Right kidney (tissue), 1 donor: ENCODE results near the gene CCDC154.

Experiments used
- DNase-seq: peaks from one replicate; pipeline ENCODE4 v3.0.0-alpha.2; 2016

The CCDC154 gene

GRCh38 chr16:1437606-1438005 is 6.8 kb downstream of the CCDC154 start:
- DNase-seq, result no peak

DNA sequence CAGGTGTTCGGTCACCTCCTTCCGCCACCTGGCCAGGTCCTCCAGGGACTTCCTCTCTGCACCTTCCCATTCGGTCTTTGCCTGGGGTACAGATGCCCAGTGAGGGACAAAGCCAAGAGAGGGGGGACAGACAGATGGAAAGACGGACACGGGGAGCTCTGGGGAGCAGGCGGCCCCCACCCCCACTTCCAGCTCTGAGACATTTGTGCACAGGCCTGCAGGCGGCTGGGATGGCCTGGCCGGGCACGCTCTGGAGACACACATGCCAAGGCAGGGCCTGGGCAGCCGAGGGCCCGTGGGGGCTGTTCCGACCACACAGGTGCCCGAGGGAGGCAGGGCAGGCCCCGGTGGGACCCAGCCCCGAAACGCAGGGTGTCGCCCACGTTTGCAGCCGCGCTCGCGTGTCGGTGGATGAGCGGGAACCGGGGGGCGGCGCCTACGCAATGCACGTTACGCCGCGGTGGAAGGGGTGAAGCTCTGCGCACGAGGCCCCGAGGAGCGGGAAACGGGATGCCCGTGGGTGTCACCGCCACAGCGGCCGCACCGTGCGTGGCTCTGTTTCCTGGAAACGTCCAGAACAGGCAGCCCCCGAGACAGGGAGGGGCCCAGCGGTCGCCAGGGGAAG is 7.5 kb downstream of the CCDC154 start:
- DNase-seq, result no peak

- DNase-seq, result no peak
Measured at GRCh38 chr16:1435921-1436697, 8.2 kb downstream of the CCDC154 start.

DNA sequence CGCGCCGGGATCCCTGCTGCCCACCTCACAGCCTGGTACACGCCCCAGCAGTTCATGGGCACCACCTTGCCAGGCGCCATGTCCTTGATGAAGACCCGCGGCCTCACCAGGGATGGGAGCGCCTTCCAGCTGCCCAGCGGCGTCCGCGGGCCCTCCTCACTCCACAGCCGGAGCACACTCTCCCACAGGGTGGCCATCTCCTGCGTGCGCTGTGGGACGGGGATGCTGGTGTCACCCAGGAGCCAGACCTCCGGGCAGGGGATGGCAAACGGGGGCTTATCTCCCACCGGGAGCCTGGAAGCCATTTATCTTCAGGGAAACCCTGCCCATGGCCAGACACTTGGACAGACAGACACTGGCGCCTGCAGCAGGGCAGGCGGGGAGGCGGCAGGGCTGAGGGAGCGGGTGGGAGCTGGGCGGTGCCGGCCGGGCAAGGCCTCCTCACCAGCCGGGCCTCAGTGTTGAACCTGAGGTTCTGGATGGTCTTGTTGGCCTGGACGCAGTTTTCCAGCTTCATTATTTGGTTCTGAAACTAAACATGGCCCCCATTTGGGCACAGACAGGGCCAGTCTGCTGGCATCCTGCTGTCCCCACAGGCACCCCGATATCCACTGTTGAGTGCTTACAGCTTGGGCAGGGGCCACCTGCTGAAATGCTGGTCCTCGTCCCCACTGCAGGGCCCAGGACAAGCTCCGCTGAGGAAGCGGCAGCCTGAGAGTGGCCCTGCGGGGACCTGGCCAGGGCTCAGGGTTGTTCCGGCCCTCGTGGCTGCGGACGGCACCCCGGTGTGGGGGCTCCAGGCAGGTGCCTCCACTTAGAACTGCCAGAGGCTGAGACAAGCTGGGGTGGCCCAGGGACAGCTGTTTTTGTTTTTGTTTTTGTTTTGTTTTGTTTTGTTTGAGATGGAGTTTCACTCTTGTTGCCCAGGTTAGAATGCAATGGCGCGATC is 9.4 kb downstream of the CCDC154 start:
- DNase-seq, result no peak

GRCh38 chr16:1433756-1434155 is 10.6 kb downstream of the CCDC154 start:
- peak; percentile 25 for DNase-seq

DNA sequence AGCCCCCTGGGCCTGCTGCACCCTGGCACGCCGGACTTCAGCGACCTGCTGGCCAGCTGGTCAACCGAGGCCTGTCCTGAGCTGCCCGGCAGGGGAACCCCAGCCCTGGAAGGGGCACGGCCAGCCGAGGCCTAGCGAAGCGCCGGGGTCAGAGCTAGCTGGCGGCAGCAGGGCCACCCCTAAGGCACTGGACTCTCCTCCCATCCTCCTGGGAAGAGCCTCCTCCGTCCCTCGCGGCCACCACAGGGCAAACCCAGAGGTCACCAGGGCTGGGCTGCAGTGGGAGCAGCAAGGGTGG is 11.1 kb downstream of the CCDC154 start:
- DNase-seq, result peak; percentile 25

DNA sequence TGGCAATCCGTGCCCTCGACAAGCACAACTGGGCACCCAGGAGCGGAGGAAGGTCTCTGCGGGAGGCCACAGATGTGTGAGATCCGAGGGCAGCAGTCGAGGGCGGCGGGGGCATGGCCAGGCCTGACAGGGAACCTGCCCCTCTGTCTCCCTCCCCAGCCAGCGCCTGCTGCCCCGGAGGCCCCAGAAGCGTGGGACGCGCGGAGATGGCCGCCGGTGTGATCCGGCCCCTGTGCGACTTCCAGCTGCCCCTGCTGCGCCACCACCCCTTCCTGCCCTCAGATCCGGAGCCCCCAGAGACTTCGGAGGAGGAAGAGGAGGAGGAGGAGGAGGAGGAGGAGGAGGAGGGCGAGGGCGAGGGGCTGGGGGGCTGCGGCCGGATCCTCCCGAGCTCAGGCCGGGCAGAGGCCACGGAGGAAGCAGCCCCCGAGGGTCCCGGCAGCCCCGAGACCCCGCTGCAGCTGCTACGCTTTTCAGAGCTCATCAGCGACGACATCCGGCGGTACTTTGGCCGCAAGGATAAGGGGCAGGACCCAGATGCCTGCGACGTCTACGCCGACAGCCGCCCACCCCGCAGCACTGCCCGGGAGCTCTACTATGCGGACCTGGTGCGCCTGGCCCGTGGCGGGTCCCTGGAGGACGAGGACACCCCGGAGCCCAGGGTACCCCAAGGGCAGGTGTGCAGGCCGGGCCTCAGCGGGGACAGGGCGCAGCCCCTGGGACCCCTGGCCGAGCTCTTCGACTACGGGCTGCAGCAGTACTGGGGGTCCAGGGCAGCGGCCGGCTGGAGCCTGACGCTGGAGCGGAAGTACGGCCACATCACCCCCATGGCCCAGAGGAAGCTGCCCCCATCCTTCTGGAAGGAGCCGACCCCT is 11.7 kb downstream of the CCDC154 start:
- DNase-seq, result peak; percentile 22

GRCh38 chr16:1431497-1432270 is 12.7 kb downstream of the CCDC154 start:
- DNase-seq, result no peak

GRCh38 chr16:1430759-1431496 is 13.4 kb downstream of the CCDC154 start, which contains the start of gene PERCC1:
PERCC1 (plus strand) TSS chr16:1431078; CDS start chr16:1432594, 1,516 bp downstream.
- peak; percentile 32 for DNase-seq

DNA sequence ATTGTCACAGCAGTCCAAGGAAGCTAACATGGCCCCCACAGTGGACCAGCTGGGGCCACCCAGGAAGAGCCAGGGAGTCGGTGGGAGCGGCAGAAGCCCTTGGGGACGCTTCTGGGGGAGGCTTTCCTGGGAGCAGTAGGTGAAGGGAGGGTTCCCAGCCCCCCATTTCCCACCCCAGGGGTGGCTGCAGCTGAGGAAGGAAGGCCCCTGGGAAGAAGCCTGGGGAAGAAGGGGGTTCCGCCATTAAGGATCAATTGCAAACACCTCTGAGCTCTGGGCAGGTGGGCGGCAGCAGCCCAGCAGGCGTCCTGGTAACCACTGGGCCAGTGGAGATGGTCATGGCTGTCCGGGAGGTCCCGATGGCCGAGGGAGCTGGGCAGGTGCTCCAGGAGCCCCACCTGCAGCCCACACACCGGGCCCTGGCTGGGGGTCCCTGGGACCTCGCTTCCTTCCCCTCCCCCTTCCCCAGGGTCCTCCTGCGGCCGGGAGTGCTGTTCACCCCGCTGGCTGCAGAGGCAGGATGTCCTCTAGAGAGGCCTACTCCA is 14.1 kb downstream of the CCDC154 start:
- no peak for DNase-seq

DNA sequence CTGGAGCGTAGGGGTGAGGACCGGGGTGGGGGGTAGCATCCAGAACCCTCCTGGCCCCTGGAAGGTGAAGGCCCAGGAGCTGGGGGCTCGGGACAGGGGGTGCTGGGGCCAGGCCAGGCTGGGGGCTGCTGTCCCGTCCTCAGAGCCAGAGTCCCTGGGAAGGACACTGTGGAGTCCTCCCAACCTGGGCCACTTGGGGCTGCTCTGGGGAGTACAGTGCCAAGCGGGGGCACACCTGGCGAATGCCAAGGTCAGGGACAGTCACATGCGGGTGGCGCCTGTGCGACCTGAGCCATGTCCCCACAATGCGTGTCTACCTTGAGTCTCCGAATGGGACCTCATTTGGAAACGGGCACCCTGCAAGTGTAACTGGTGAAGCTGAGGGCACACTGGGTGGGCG is 14.7 kb downstream of the CCDC154 start:
- DNase-seq, result no peak

DNA sequence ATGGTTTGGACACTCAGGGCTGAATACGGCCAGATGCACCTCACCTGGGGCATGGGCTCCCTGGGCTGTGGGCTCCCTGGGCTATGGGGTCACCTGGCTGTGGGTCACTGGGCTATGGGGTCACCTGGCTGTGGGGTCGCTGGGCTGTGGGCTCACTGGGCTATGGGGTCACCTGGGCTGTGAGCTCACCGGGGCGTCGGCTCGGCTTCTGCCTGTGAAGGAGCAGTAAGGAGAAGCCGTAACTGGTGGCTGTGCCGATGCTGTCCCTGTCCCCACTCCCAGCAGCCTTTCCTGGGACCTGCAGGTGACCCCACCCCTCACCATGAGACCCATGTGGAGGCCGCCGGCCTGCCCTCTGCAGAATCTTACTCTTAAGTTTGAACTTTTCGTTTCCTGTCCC is 15.3 kb downstream of the CCDC154 start:
- DNase-seq, result no peak

DNA sequence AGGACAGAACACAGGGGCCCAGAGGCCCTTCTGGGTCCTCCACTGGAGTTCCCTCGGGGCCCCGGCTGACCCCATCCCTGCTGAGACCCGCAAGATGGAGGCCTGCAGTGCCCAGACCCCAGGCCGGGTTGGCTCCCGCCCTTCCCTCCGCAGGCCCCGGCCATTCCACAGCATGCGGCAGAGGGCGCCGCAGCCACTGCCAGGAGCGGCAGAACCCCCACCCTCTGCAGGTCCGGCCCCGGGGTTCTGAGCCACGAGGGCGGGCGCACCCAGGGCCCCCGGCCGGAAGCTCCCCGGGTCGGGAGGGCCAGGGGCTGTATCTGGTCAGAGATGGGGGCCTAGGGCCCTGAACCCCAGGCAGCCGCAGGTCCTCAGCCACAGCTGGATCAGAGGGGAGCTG is 15.8 kb downstream of the CCDC154 start:
- DNase-seq, result peak; percentile 26

DNA sequence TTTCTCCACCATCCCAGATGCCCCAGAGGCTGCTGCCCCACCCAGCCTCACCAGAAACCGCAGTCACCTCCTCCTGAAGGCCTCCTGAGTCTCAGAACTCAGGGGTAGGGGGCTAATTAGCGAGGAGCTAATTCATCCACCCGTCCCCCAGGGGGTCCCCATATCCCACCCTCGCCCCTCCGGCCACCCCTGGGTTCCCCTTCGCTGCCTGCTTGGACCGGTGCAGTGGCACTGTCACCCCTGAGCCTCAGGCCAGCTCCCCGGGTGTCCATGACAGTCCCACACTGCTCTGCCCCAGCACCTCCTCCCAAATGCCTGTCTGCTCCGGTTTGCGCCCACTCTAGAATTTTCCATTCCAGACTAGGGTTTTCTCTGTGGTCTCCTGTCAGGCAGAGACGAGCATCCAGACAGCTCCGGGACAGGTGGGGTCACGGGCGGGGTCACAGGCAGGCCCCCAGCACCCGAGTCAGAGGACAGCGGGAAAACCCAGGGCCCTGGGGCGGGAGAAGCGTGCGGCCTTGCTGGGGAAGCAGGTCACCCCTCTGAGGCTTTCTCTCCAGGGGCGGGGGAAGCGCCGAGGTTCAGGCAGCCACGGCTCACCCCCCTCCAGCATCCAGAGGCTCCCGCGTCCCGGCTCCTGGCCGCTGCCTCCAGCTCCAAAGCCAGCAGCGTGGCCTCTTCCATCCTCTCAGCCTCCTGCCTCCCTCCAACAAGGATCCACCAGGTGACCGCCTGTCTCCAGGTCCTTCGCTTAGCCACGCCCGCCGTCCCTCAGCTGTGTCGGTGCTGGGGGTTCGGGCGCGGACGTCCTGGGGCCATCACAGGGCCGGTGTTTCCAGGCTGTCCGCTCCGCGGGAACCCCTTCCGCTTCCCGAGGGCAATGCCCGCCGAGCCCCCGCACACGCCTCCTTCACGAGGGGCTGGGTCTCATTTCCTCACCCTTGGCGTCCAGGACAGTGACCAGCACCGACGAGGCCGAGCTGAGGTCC is 16.6 kb downstream of the CCDC154 start:
- peak; percentile 25 for DNase-seq

DNA sequence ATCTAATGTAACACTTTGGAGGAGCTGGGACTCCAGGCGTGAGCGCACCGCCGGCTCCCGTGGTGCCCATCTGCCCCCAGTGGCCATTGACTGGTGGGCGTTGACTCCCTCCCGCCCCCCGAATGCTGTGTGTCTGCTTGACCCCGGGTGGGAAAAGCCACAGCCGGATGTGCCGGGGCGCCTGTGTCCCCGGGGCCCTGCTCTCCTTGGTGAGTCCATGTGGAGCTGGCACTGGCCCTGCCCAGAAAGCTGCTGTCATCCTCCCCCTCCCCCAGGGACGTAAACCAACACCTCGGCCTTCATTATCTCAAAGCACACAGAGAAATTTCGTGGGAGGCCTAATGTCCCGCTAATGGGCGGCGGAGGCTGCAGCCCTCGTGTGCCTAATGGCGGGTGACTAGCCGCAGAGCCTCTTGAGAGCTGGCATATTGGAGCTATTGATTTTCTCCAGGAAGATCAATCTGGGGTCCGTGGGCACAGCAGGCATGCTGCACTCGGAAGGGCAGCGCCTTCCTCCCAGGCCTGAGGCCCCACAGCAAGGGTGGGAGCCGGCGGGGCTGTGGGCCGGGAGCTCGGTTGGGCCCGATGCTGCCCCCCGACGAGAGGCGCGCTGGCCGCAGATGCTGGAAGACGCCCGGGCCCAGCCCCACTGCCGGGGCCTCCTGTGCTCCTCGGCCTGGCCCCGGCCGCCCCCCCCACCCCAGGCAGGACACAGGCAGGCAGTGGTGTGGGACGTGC is 17.5 kb downstream of the CCDC154 start:
- peak; percentile 67 for DNase-seq

DNA sequence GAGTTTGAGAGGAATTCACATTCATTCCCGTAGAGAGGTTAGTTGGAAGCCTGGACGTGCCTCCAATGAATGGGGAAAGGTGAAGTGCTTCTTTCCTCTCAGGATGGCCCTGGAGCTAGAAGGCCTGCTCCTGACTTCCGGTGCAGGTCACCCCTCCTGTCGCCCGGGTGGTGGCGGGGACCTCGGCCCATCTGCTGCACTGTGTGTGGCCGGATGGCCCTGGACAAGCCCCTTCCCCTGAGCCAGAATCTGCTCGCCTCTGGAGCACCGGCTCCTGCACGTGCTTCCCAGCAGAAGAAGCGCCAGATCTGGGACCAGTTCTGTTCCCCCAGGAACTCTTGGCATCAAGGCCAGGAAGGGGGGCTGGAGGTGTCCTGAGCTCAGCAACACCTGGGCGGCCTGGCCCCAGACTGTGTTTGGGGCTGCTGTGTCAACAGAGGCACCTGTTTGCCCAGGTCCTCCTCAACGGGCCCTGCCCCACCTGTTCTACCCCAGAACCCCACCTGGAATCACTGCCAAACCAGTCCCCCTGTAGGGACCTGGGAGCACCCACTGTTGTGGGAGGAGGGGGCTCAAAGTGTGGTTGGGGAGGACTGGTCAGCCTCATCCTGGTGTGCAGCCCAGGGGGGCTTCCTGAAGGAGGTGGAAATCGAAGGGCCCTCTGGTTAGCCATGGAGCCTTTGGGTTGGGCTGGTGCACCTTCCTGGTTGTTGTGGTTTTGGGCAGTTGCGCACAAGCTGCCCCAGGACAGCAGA is 18.6 kb downstream of the CCDC154 start:
- DNase-seq, result no peak

DNA sequence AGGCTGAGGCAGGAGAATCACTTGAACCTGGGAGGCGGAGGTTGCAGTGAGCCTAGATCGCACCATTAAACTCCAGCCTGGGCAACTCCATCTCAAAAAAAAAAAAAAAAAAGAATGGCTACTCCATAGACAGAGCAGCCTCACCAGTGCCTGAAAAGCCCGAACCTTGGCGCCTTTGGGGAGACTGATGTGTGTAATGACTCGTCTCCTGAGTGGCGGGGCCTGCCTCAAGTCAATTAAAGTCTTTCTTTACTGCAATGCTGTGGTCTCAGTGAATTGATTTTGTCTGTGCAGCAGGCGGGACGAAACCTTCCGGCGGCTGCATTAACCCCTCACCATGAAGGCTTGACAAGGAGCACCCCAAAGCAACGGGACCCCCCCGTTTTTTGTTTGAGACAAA is 20.3 kb downstream of the CCDC154 start:
- no peak for DNase-seq
